ENCODE data around the gene ZNF532. TPM values are rescaled to one million over a fixed set of nuclear protein-coding genes. Genes with fewer than 3 reads are reported as not detected.
"Not testable (repeated sequence)": the region's sequence is repeated elsewhere in the genome, so short reads cannot be mapped to it uniquely, and the experiment has no call there.

ZNF532 gene
- total RNA-seq, 6 experiments from 2014 or later = 43.1 to 56.6 (median 50.1) TPM

DNA sequence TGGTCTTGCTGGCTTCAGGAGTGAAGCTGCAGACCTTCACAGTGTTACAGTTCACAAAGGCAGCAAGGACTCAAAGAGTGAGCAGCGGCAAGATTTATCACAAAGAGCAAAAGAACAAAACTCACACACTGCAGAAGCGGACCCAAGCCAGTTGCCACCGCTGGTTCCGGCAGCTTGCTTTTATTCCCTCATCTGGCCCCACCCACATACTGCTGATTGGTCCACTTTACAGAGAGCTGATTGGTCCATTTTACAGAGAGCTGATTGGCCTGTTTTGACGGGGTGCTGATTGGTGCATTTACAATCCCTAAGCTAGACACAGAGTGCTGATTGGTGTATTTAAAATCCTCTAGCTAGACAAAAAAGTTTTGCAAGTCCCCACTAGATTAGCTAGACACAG lies 37.2 kb upstream of the ZNF532 start:
- no peak for DNase-seq

DNA sequence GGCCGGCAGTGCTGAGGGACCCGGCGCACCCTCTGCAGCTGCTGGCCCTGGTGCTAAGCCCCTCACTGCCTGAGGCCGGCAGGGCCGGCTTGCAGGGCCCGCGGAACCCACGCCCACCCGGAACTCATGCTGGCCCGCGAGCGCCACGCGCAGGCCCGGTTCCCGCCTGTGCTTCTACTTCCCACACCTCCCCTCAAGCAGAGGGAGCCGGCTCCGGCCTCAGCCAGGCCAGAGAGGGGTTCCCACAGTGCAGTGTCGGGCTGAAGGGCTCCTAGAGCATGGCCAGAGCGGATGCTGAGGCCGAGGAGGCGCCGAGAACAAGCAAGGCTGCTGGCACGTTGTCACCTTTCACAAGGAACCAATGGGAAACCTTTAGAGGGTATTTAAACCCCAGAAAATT lies 36.8 kb upstream of the ZNF532 start:
- Mint-ChIP-seq H3K27me3 (ENCODE audit: insufficient read depth) (no peaks in the 10 kb centered on the region; the same call in 1 of the 2 replicates), H3K9me3 (peaks cover 4% of the 10 kb centered on the region), H3K27ac (no peak overlapping the region), H3K36me3 (ENCODE audit: low read depth) (peaks cover 6% of the 10 kb centered on the region), H3K4me3 (no peak overlapping the region), H3K4me1 (ENCODE audit: low read depth) (peaks cover 14% of the 10 kb centered on the region)
- no peak for DNase-seq
- TF ChIP-seq, protein P1, sequence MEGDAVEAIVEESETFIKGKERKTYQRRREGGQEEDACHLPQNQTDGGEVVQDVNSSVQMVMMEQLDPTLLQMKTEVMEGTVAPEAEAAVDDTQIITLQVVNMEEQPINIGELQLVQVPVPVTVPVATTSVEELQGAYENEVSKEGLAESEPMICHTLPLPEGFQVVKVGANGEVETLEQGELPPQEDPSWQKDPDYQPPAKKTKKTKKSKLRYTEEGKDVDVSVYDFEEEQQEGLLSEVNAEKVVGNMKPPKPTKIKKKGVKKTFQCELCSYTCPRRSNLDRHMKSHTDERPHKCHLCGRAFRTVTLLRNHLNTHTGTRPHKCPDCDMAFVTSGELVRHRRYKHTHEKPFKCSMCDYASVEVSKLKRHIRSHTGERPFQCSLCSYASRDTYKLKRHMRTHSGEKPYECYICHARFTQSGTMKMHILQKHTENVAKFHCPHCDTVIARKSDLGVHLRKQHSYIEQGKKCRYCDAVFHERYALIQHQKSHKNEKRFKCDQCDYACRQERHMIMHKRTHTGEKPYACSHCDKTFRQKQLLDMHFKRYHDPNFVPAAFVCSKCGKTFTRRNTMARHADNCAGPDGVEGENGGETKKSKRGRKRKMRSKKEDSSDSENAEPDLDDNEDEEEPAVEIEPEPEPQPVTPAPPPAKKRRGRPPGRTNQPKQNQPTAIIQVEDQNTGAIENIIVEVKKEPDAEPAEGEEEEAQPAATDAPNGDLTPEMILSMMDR (IDR thresholded peaks at IDR 0.05) = no peak

More for the DNA sequence above, 37.2 kb upstream of the ZNF532 start:
- Mint-ChIP-seq H3K9me3 (peaks cover 4% of the 10 kb centered on the region), H3K27me3 (ENCODE audit: insufficient read depth) (no peaks in the 10 kb centered on the region; the same call in 1 of the 2 replicates), H3K27ac (no peak overlapping the region), H3K36me3 (ENCODE audit: low read depth) (peaks cover 6% of the 10 kb centered on the region), H3K4me3 (no peak overlapping the region), H3K4me1 (ENCODE audit: low read depth) (peaks cover 14% of the 10 kb centered on the region)
- TF ChIP-seq, protein P1 (IDR thresholded peaks at IDR 0.05) = no peak

DNA sequence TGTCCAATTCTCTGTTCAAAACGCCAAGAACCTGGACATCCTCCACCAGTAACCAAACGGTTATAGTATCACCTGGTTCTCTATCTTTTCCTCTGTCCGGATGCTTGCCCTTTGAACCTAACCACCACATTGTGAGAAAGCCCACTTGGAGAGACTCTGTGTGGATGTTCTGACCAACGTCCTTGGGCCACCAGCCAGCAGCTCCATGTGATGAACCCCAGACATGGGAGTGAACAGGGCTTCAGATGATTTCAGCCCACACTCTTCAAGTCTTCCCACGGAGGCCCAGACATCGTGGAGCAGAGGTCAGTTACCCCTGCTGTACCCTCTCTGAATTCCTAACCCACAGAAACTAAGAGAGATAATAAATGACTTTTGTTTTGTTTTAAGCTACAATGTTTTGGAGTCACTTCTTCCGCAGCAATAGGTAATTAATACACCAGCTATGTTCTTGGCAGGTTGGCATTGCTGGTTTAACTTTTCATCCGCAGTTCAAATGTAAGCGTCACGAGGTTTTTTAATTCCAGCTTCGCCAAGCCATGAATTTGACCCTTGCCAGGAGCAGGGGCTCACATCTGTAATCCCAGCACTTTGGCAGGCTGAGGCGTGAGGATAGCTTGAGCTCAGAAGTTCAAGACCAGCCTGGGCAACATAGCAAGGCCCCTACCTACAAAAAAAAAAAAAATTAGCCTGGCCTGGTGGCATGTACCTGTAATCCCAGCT lies 36.1 kb upstream of the ZNF532 start:
- Mint-ChIP-seq H3K27ac (no peak overlapping the region), H3K4me3 (no peak overlapping the region), H3K9me3 (peaks cover 4% of the 10 kb centered on the region)

GRCh38 chr18:58829263-58829662 lies 35.4 kb upstream of the ZNF532 start:
- no peak overlapping the region for H3K27ac Mint-ChIP-seq
- H3K27me3 Mint-ChIP-seq (ENCODE audit: insufficient read depth) = no peaks in the 10 kb centered on the region; the same call in 1 of the 2 replicates
- peaks cover 4% of the 10 kb centered on the region for H3K9me3 Mint-ChIP-seq
- no peak for DNase-seq
- peaks cover 14% of the 10 kb centered on the region for H3K4me1 Mint-ChIP-seq (ENCODE audit: low read depth)
- peaks cover 6% of the 10 kb centered on the region for H3K36me3 Mint-ChIP-seq (ENCODE audit: low read depth)
- TF ChIP-seq, protein P1 (IDR thresholded peaks at IDR 0.05) = no peak
- H3K4me3 Mint-ChIP-seq = no peak overlapping the region

More for the DNA sequence above, 36.1 kb upstream of the ZNF532 start:
- Mint-ChIP-seq H3K4me1 (ENCODE audit: low read depth) (peaks cover 14% of the 10 kb centered on the region), H3K27me3 (ENCODE audit: insufficient read depth) (no peaks in the 10 kb centered on the region; the same call in 1 of the 2 replicates), H3K36me3 (ENCODE audit: low read depth) (peaks cover 6% of the 10 kb centered on the region)
- TF ChIP-seq, protein P1 (IDR thresholded peaks at IDR 0.05) = no peak
- DNase-seq = no peak

DNA sequence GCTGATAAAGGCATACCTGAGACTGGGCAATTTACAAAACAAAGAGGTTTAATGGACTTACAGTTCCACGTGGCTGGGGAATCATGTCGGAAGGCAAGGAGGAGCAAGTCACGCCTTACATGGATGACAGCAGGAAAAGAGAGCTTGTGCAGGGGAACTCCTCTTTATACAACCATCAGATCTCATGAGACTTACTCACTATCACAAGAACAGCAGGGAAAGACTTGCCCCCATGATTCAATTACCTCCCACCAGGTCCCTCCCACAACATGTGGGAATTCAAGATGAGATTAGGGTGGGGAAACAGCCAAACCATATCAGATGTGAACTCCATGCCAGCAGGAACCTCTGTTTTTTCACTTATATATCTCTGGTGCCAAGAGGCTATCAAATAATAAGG lies 34.8 kb upstream of the ZNF532 start:
- not testable (repeated sequence) for H3K27ac Mint-ChIP-seq; H3K27me3 Mint-ChIP-seq (ENCODE audit: insufficient read depth); H3K4me1 Mint-ChIP-seq (ENCODE audit: low read depth); H3K9me3 Mint-ChIP-seq; H3K4me3 Mint-ChIP-seq; DNase-seq; H3K36me3 Mint-ChIP-seq (ENCODE audit: low read depth)

- no peak overlapping the region for H3K4me3 Mint-ChIP-seq
- peak; percentile 52 for DNase-seq
- H3K36me3 Mint-ChIP-seq (ENCODE audit: low read depth) = peaks cover 6% of the 10 kb centered on the region
- H3K27me3 Mint-ChIP-seq (ENCODE audit: insufficient read depth) = no peaks in the 10 kb centered on the region; the same call in 1 of the 2 replicates
- TF ChIP-seq, protein P1 (IDR thresholded peaks at IDR 0.05) = no peak
- peaks cover 7% of the 10 kb centered on the region for H3K4me1 Mint-ChIP-seq (ENCODE audit: low read depth)
- no peak overlapping the region for H3K27ac Mint-ChIP-seq
- H3K9me3 Mint-ChIP-seq = peaks cover 4% of the 10 kb centered on the region
Measured at GRCh38 chr18:58831606-58832005, 33.1 kb upstream of the ZNF532 start.
